ENCODE measurements around the gene SPATA18. TPM values are rescaled to one million over a fixed set of nuclear protein-coding genes. Genes with fewer than 3 reads are reported as not detected.

The SPATA18 gene
- total RNA-seq, 1 donor from 2014 or later: 17.0 TPM

DNA sequence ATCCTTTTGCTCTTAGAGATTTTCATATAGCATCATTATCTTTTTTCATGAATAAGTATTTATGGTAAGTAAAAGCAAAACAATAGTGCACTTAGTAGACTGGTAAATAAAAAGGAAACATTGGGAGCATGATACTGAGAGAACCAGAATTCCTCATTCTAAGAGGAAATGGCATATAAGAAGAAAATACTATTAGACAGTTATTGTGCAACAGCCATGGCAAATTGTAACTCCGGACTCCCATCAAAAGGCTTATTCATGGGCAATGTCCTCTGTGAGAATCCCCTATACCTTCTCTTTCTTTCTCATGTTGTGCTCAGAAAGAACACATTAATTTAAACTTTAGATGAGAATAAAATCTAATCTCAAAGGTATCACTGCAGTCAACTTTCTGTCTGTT lies 42.4 kb downstream of the SPATA18 start:
- TF ChIP-seq, protein P1, sequence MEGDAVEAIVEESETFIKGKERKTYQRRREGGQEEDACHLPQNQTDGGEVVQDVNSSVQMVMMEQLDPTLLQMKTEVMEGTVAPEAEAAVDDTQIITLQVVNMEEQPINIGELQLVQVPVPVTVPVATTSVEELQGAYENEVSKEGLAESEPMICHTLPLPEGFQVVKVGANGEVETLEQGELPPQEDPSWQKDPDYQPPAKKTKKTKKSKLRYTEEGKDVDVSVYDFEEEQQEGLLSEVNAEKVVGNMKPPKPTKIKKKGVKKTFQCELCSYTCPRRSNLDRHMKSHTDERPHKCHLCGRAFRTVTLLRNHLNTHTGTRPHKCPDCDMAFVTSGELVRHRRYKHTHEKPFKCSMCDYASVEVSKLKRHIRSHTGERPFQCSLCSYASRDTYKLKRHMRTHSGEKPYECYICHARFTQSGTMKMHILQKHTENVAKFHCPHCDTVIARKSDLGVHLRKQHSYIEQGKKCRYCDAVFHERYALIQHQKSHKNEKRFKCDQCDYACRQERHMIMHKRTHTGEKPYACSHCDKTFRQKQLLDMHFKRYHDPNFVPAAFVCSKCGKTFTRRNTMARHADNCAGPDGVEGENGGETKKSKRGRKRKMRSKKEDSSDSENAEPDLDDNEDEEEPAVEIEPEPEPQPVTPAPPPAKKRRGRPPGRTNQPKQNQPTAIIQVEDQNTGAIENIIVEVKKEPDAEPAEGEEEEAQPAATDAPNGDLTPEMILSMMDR (conservative IDR thresholded peaks at IDR 0.05): no peak

DNA sequence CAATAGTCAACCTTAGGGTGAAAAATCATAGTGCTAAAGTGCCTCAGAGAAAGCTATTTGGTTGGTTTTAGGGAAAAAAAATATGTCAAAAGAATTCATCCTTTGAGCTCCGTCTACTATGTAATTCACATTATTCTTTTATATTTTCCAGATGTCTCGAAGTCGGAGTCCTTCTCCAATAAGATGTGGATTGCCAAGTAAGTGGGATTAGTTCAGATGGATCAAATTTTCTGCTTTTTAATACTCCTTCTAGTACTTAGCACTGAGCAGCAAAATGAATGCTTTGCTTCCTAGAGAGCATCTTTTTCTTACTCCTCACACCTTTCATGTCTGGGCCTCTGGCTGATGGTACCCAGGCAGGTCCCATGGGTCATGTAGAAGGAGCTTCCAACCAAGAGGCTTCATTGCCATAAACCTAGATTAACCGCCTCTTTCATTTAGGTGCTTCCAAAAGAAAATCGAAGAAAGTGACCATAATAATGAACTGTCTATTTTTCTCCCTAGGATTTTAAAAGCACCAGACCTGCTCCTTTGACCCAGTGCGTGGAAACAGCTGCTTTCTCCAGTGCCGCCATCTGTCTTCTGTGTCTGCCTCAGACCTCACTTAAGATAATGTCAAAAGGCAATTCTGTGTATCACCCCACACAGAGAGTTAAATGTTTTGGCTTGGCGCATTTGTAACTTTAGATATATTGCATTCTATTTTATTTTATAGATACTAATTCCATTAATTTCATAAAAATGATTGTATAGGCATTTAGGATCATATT lies 43.5 kb downstream of the SPATA18 start:
- no peaks in the 10 kb centered on the region for H3K9me3 Mint-ChIP-seq
- DNase-seq (ENCODE audit: extremely low spot score, unreplicated experiment): no peak
- H3K4me1 Mint-ChIP-seq (ENCODE audit: unreplicated experiment): peaks cover under 1% of the 10 kb centered on the region
- H3K4me3 Mint-ChIP-seq: no peak overlapping the region
- H3K27ac Mint-ChIP-seq: no peak overlapping the region
- TF ChIP-seq, protein P1 (conservative IDR thresholded peaks at IDR 0.05): no peak
- H3K27me3 Mint-ChIP-seq: no peaks in the 10 kb centered on the region
- H3K36me3 Mint-ChIP-seq: no peaks in the 10 kb centered on the region

More for the DNA sequence above, 42.4 kb downstream of the SPATA18 start:
- Mint-ChIP-seq H3K4me3 (no peak overlapping the region), H3K9me3 (no peaks in the 10 kb centered on the region), H3K27ac (no peak overlapping the region), H3K4me1 (ENCODE audit: unreplicated experiment) (no peaks in the 10 kb centered on the region), H3K27me3 (no peaks in the 10 kb centered on the region), H3K36me3 (no peaks in the 10 kb centered on the region)
- no peak for DNase-seq (ENCODE audit: extremely low spot score, unreplicated experiment)

- DNase-seq (ENCODE audit: extremely low spot score, unreplicated experiment): no peak
- H3K9me3 Mint-ChIP-seq: no peaks in the 10 kb centered on the region
- peaks cover 7% of the 10 kb centered on the region for H3K4me1 Mint-ChIP-seq (ENCODE audit: unreplicated experiment)
- TF ChIP-seq, protein P1 (conservative IDR thresholded peaks at IDR 0.05): no peak
- H3K27ac Mint-ChIP-seq: no peak overlapping the region
- H3K27me3 Mint-ChIP-seq: no peaks in the 10 kb centered on the region
- H3K36me3 Mint-ChIP-seq: no peaks in the 10 kb centered on the region
- no peak overlapping the region for H3K4me3 Mint-ChIP-seq
Measured at GRCh38 chr4:52095374-52095773, 44.3 kb downstream of the SPATA18 start.

DNA sequence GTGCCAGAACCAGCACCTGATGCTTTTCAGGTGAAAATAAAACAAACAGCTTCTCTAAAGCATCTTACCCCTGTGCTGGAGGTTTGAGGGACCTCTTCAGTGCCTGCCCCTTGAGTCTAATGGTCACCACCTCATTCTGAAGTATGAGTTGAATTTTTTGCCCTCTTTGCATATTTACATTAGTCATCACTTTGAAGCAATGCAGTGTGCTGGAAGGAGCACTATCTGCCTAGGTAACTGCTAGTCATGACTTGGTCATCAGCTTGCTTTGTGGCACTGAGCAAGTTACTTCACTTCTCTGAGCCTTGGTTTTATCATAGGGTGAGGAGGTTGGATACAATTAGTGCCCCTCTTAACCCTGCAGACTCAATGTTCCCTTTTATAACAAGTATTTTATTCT lies 44.9 kb downstream of the SPATA18 start:
- no peaks in the 10 kb centered on the region for H3K36me3 Mint-ChIP-seq
- H3K4me1 Mint-ChIP-seq (ENCODE audit: unreplicated experiment): peaks cover 7% of the 10 kb centered on the region
- H3K9me3 Mint-ChIP-seq: no peaks in the 10 kb centered on the region
- H3K4me3 Mint-ChIP-seq: no peak overlapping the region
- H3K27me3 Mint-ChIP-seq: no peaks in the 10 kb centered on the region
- DNase-seq (ENCODE audit: extremely low spot score, unreplicated experiment): no peak
- no peak overlapping the region for H3K27ac Mint-ChIP-seq
- TF ChIP-seq, protein P1 (conservative IDR thresholded peaks at IDR 0.05): no peak

DNA sequence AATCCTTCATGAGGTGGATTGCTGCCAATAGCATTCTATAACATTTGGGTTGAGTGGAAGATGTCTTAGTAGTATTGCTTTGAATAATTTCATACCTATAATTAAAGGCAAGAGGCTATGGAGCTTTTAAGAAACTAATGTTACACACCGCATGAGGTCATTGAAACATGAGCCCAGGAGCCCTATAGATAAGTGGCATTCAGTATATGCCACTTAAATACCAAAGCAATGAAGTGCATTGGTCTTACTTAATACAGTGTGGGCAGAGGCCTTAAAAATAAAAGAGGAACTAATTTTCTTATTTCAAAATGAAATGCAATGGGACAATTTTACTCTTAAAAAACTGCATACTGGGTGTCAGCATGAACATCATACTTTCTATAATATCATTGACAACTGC lies 47.5 kb downstream of the SPATA18 start:
- H3K9me3 Mint-ChIP-seq: no peaks in the 10 kb centered on the region

More for the DNA sequence above, 47.5 kb downstream of the SPATA18 start:
- DNase-seq (ENCODE audit: extremely low spot score, unreplicated experiment): no peak
- H3K27ac Mint-ChIP-seq: no peak overlapping the region
- TF ChIP-seq, protein P1 (conservative IDR thresholded peaks at IDR 0.05): no peak
- no peak overlapping the region for H3K4me3 Mint-ChIP-seq
- peaks cover 7% of the 10 kb centered on the region for H3K4me1 Mint-ChIP-seq (ENCODE audit: unreplicated experiment)
- H3K27me3 Mint-ChIP-seq: no peaks in the 10 kb centered on the region
- no peaks in the 10 kb centered on the region for H3K36me3 Mint-ChIP-seq

All from type B pancreatic cell (in vitro differentiated cells).